ENCODE results near the gene KIF21B. TPM values are rescaled to one million over a fixed set of nuclear protein-coding genes. Genes with fewer than 3 reads are reported as not detected.

The KIF21B gene
- total and polyA plus RNA-seq, 9 of the 15 experiments (the other 6 are each of a cell fraction or from before 2014, with no cell fraction given), result 0.46 to 13.4 (median 5.9) TPM

- TF ChIP-seq ZNF592 (IDR thresholded peaks at IDR 0.05) (peak; percentile 51), TFAM (CRISPR knock-in tag; conservative IDR thresholded peaks at IDR 0.05) (no peak), CREM (IDR thresholded peaks at IDR 0.05; ENCODE audit: low read depth) (peak; percentile 57), ZNF212 (CRISPR knock-in tag; IDR thresholded peaks at IDR 0.05) (no peak), TAL1 (IDR thresholded peaks at IDR 0.05) (peak; percentile 62), MBD1 (CRISPR knock-in tag; IDR thresholded peaks at IDR 0.05) (no peak), MITF (IDR thresholded peaks at IDR 0.05) (no peak), GATAD2B (IDR thresholded peaks at IDR 0.05; ENCODE audit: borderline replicate concordance) (0 out of 2 replicates have a peak, but pooled peaks have one; percentile 28), NFIC (IDR thresholded peaks at IDR 0.05) (peak; percentile 32; the same call in 1 of the 2 replicates), TRIM24 (IDR thresholded peaks at IDR 0.05) (peak in 1 of 2 experiments; percentile 32; a peak in 2 of 4 replicates), ZEB2 (IDR thresholded peaks at IDR 0.05) (0 out of 2 replicates have a peak, but pooled peaks have one; percentile 31), MAFK (IDR thresholded peaks at IDR 0.05; ENCODE audit: low read length) (peak; percentile 17; the same call in 1 of the 2 replicates), UBTF (IDR thresholded peaks at IDR 0.05; ENCODE audit: borderline replicate concordance in 1 of 2, low read depth in 2 of 2, low read length in 2 of 2) (no peak), ZBTB12 (CRISPR knock-in tag; IDR thresholded peaks at IDR 0.05) (no peak), MAFF (IDR thresholded peaks at IDR 0.05; ENCODE audit: low read length) (peak; percentile 22; the same call in 1 of the 2 replicates), FOXM1 (IDR thresholded peaks at IDR 0.05; ENCODE audit: low read depth) (peak; percentile 45; the same call in 1 of the 2 replicates), FOXM1 (CRISPR knock-in tag; IDR thresholded peaks at IDR 0.05; ENCODE audit: low read depth) (no peak), RB1 (IDR thresholded peaks at IDR 0.05; ENCODE audit: low read depth) (0 out of 2 replicates have a peak, but pooled peaks have one; percentile 34), EP300 (IDR thresholded peaks at IDR 0.05; ENCODE audit: low read length) (peak; percentile 76; the same call in 1 of the 2 replicates), BCOR (IDR thresholded peaks at IDR 0.05) (peak; percentile 77)
Observed at GRCh38 chr1:201015551-201016091, 7.9 kb downstream of the KIF21B start (continued).
